ENCODE results near the gene NEDD9. TPM values are rescaled to one million over a fixed set of nuclear protein-coding genes. Genes with fewer than 3 reads are reported as not detected.

The NEDD9 gene
- total and polyA plus RNA-seq, 2 of the 13 experiments (the other 11 are each of a cell fraction or from before 2014, with no cell fraction given), result 27.1 to 389 TPM

- TF ChIP-seq KDM2A (CRISPR knock-in tag; IDR thresholded peaks at IDR 0.05; ENCODE audit: borderline replicate concordance, low read depth) (peak; percentile 84), ZBTB20 (CRISPR knock-in tag; IDR thresholded peaks at IDR 0.05; ENCODE audit: borderline replicate concordance, low read depth) (no peak), GMEB1 (CRISPR knock-in tag; IDR thresholded peaks at IDR 0.05; ENCODE audit: borderline replicate concordance) (no peak), ZNF253 (CRISPR knock-in tag; IDR thresholded peaks at IDR 0.05; ENCODE audit: borderline replicate concordance) (no peak), MIXL1 (CRISPR knock-in tag; IDR thresholded peaks at IDR 0.05) (peak; percentile 52; the same call in 1 of the 2 replicates), PHF8 (CRISPR knock-in tag; IDR thresholded peaks at IDR 0.05) (no peak), ZNF318 (CRISPR knock-in tag; IDR thresholded peaks at IDR 0.05) (no peak), XRCC5 (optimal IDR thresholded peaks at IDR 0.05; ENCODE audit: low read length) (peak; percentile 73), ZNF468 (CRISPR knock-in tag; IDR thresholded peaks at IDR 0.05) (no peak), ZNF232 (CRISPR knock-in tag; IDR thresholded peaks at IDR 0.05; ENCODE audit: borderline replicate concordance) (peak; percentile 42; the same call in 1 of the 2 replicates), ZNF251 (CRISPR knock-in tag; IDR thresholded peaks at IDR 0.05) (no peak), TRIM24 (CRISPR knock-in tag; IDR thresholded peaks at IDR 0.05) (no peak), ZNF451 (CRISPR knock-in tag; IDR thresholded peaks at IDR 0.05) (no peak), SUZ12 (IDR thresholded peaks at IDR 0.05; ENCODE audit: low read depth, low read length) (no peak), HNRNPLL (IDR thresholded peaks at IDR 0.05; ENCODE audit: low read depth, low read length, poor library complexity, severe bottlenecking) (no peak), ZSCAN29 (CRISPR knock-in tag; conservative IDR thresholded peaks at IDR 0.05) (0 out of 2 replicates have a peak, but pooled peaks have one; percentile 23), ZBTB1 (CRISPR knock-in tag; IDR thresholded peaks at IDR 0.05; ENCODE audit: borderline replicate concordance) (no peak), REL (CRISPR knock-in tag; conservative IDR thresholded peaks at IDR 0.05) (no peak), ZNF790 (CRISPR knock-in tag; IDR thresholded peaks at IDR 0.05; ENCODE audit: borderline replicate concordance) (no peak), ESRRA (CRISPR knock-in tag; IDR thresholded peaks at IDR 0.05; ENCODE audit: low read depth) (no peak), ZNF562 (CRISPR knock-in tag; IDR thresholded peaks at IDR 0.05; ENCODE audit: borderline replicate concordance) (no peak)
Observed at GRCh38 chr6:11172501-11173327, 59.8 kb downstream of the NEDD9 start (continued).

Data from HepG2 (cell line).